Stimulated activated CD8-positive, alpha-beta memory T cell treated with anti-CD3 and anti-CD28 coated beads, Interleukin-7, amount 100 ng/mL, for 4 hours (primary cell): ENCODE results near the gene ZSWIM8.
"Not testable (repeated sequence)": the region's sequence is repeated elsewhere in the genome, so short reads cannot be mapped to it uniquely, and the experiment has no call there.

Source experiments
- DNase-seq, 2 donors: peaks; one replicate each; pipeline ENCODE4 v3.0.0-alpha.2; 2020; ENCODE audit warnings: low read depth in 2 of 2

ZSWIM8 gene

DNA sequence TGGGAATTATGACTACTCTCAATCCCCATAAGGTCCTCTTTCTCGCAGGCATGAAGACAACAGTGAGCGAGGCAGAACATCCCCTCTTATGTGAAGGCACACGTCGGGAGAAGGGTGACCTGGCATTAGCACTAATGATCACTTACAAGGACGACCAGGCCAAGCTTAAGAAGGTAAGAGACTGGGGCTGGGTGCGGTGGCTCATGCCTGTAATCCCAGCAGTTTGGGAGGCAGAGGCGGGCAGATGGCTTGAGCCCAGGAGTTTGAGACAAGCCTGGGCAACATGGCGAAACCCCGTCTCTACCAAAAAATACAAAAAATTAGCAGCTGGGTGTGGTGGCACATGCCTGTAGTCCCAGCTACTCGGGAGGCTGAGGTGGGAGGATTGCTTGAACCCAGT lies 10.1 kb downstream of the ZSWIM8 start:
- not testable (repeated sequence) for DNase-seq

DNA sequence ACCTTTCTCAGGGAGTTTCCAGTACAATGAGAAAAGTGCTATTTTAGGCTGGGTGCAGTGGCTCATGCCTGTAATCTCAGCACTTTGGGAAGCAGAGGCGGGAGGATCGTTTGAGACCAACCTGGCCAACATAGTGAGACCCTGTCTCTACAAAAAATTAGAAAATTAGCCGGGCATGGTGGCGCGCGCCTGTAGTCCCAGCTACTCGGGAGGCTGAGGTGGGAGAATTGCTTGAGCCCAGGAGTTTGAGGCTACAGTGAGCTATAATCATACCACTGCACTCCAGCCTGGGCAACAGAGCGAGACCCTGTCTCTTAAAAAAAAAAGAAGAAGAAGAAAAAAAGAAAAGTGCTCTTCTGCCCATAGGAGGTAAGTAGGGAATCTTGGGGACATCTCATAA lies 10.6 kb downstream of the ZSWIM8 start:
- DNase-seq: not testable (repeated sequence)

DNA sequence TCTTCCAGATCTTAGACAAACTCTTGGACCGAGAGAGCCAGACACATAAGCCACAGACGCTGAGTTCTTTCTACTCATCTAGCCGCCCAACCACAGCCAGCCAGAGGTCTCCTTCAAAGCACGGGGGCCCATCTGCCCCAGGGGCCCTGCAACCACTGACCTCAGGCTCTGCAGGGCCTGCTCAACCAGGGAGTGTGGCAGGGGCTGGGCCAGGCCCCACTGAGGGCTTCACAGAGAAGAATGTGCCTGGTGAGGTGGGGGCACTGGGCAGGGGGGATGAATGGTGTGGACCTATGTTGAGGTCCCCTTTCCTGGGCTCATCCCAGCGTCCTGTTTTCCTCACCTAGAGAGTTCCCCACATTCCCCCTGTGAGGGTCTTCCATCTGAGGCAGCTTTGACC lies 11.4 kb downstream of the ZSWIM8 start:
- DNase-seq: no peak

DNA sequence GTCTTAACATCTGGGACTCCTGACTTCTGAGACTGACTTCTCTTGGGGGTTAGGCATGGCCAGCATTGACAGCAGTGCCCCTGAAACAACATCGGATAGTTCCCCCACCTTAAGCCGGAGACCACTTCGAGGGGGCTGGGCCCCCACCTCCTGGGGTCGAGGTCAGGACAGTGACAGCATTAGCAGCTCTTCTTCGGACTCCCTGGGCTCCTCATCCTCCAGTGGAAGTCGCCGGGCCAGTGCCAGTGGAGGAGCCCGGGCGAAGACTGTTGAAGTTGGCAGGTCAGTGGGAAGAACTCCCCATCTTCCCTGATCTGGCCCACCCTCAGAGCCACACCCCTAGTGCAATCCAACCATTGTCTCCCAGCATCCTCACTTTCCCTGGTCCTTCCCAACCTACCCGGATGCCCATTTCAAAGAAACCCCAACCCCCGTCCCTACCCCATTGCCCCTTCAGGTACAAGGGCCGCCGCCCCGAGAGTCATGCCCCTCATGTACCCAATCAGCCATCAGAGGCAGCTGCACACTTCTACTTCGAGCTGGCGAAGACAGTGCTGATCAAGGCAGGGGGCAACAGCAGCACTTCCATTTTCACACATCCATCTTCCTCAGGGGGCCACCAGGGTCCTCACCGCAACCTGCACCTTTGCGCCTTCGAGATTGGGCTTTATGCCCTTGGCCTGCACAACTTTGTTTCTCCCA lies 12.1 kb downstream of the ZSWIM8 start:
- no peak for DNase-seq

DNA sequence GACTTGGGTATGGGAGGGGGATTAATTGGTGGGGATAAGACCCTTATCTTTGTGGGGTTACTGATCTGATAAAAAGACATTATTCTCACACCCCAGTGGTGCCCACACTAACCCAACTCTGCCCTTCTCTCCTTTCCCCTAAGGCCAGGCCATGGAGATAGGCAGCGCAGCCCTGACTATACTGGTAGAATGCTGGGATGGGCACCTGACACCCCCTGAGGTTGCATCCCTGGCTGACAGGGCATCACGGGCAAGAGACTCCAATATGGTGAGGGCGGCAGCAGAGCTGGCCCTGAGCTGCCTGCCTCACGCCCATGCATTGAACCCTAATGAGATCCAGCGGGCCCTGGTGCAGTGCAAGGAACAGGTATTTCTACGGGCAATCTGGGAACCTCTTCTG lies 12.7 kb downstream of the ZSWIM8 start:
- DNase-seq: no peak

DNA sequence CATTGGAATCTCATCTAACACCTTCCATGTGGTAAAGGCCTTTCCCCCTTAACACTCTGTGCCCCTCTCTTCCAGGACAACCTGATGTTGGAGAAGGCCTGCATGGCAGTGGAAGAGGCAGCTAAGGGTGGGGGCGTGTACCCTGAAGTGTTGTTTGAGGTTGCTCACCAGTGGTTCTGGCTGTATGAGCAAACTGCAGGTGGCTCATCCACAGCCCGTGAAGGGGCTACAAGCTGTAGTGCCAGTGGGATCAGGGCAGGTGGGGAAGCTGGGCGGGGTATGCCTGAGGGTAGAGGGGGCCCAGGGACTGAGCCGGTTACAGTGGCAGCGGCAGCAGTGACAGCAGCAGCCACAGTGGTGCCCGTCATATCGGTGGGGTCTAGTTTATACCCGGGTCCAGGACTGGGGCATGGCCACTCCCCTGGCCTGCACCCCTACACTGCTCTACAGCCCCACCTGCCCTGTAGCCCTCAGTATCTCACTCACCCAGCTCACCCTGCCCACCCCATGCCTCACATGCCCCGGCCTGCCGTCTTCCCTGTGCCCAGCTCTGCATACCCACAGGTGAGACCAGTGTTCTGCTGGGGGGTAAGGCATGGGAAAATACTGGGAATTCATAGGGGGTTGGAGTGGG lies 13.6 kb downstream of the ZSWIM8 start:
- no peak for DNase-seq

DNA sequence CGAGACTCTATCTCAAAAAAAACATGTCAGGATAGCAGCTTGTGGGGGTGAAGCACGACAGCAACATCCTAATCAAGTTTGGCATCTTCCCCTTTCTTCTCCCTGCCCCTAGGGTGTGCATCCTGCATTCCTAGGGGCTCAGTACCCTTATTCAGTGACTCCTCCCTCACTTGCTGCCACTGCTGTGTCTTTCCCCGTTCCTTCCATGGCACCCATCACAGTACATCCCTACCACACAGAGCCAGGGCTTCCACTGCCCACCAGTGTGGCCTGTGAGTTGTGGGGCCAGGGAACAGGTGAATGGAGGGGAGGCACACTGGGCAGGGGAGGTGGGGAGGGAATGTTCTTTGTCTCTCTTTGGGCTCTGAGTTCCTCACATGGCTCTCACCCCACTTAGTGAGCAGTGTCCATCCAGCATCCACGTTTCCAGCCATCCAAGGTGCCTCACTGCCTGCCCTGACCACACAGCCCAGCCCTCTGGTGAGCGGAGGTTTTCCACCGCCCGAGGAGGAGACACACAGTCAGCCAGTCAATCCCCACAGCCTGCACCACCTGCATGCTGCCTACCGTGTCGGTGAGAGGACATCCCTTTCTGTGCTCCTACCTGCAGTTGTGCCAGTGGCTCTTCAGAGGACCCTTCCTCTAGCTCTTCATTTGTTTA lies 14.6 kb downstream of the ZSWIM8 start:
- DNase-seq: no peak

DNA sequence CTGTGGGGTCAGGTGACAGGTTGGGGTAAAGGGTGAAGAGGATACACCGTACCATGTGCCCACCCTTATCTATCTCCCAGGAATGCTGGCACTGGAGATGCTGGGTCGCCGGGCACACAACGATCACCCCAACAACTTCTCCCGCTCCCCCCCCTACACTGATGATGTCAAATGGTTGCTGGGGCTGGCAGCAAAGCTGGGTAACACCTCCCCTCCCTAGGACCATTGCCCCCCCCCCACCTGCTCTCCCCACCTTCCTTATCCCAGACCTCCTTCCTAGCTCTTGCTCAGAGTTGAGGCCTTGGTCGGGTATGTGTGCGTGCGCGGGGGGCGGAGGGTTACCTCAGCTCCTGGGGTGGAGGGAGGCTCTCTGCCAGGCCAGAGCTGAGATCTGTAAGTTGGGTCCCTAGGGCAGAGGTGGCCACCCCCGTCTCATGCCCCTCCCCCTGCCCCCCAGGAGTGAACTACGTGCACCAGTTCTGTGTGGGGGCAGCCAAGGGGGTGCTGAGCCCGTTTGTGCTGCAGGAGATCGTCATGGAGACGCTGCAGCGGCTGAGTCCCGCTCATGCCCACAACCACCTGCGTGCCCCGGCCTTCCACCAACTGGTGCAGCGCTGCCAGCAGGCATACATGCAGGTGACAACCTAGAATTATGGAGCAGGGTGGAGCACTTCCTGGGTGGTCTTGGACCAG lies 15.3 kb downstream of the ZSWIM8 start:
- DNase-seq: no peak

DNA sequence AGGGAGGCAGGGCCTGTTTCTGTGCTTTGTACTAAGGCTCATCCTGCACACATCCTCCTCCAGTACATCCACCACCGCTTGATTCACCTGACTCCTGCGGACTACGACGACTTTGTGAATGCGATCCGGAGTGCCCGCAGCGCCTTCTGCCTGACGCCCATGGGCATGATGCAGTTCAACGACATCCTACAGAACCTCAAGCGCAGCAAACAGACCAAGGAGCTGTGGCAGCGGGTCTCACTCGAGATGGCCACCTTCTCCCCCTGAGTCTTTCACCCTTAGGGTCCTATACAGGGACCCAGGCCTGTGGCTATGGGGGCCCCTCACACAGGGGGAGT lies 15.8 kb downstream of the ZSWIM8 start:
- no peak for DNase-seq

DNA sequence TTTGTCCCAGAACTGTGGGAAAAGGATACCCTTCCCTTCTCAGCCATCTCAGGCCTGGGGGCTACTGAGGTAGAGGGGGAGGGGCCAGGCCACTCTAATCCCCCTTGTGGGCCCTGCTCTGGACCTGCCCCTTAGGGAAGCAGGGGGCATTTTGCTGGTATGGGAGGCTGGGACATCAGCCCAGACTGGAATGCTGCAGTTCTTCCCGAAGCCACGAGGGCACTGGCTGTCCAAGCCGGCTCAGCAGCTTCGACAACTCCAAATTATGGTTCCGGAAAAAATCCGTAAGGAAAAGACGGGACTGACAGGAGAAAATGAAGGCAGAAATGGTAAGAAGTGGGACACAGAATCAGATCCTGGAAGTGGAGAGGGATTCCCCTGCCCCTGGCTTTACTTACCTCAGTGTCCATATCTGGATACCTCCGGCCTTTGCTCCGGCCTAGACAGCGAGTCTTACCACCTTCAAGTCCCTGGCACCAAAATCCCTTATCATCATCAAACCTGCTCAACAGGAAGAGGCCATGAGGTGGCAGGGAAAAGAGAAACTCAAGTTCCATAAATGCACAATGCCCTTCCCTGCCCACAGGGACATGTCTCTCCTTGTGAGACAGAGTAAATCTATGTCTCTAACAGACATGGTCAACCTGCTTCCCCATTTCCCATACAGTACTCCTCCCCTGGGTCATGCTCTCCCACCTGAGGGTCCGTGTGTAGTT lies 17.0 kb downstream of the ZSWIM8 start:
- no peak for DNase-seq

DNA sequence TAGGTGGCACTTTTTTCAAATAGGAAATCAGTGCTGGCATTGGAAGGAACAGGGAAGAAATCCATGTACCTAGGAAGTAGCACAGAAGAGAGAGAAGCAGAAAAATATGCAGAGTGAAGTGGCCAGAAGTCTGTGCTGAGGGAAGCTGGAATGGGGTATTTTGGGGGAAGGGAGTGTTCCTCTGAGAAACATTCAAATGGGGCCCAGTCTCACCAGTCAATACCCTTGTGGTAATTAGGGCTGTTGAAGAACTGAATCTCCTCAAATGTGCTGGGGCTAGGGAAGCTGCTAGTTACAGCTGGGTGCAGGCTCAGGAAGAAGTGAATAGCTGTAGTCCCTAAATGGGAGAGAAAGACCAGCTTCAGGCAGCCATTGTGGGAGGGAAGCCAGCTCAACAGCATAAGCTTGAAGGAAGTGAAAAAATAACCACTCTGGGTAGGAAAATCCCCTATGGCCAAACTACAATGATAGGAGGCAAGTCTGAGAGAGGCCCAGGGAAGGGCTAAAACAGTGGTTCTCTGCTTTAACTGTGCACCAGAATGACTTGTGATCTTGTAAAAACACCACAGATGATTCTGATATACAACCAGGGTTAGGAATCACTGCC lies 18.4 kb downstream of the ZSWIM8 start:
- no peak for DNase-seq

DNA sequence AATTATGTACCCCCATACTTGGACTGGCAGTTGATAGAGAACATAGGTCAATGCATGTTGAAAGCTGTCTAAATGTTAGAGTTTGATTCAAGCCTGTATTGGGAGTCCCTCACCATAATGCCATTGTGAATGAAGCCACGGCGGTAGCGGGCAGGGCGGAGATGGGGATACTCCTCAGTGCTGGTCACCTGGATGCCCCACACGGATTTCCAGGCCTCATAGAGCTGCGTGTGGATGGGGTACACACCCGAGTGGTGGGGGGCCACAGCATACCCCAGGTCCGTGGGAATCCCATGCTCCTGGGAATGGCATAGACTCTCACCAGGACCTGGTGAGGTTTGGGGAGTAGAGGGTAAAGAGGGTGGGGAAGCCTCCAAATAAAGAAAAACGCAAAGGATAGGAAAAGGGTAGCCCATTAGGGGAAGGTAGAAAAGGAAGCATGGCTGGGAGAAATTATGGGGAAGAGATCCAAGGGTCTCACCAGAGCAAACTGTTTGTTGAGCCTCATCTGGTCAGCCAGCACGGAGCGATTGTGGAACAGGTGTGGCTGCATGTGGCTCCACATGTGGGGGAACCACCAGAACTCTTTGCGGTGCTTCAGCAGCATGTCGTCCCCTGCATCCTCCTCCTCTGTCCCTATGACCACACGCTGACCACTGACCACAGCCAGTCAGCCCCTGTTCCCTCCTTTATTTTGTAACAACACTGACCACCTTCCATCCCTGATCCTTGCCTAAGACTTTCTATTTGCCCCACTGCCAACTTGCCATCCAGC lies 21.0 kb downstream of the ZSWIM8 start:
- no peak for DNase-seq

DNA sequence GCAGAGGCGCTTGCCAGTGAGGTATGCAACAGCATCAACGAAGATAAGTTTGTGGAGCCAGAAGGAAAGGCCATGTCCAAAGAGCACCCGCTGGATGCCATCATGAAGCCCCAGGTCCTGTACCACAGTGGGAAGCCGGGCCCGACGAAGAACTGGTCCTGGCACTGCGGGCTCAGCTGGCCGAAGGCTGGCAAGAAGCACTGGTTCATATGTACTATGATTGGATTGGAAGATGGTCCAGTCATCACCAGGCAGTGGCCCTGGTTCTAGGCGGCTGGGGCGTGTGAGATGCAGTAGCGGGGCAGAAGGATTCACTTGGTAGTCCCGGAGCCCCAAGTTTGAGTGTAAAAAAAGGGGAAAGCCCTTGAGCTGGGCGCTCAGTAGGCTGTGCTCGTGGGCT lies 22.1 kb downstream of the ZSWIM8 start:
- no peak for DNase-seq

DNA sequence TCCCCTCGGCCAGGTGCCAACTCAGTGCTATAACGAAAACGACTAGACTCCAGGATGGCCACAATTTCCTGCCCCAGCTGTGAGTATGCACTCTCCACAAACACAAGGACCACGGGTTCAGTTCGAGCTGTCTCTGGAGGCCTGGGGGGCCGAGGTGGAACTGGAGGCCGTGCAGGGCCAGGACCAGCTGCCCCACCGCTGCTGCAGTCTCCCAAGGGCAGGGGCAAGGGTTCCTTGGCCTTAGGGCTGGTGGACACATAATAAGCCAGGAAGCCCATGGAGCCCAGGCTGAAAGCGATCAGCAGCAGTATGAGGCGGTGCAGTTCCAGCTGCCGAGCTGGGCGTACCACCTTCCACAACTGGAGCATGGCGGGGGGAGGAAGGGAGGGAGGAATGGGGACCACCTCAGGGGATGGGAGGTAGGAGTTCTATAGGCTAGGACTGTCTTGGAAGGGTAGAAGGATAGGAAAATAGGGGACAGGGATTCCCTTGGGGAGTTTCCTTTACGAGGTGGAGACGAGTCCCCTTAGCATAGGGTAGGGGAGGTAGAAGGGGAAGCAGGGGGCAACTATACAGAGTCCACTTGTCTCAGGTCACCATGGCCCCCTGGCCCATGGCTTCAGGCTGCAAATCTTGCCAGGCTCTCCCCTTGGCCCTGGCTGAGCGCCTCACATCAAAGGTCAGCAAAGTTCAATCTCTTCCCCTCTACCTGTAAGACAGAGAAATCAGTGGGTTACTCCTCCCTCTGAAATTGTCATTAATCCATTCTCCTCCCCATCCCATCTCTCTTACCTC lies 22.8 kb downstream of the ZSWIM8 start:
- no peak for DNase-seq

DNA sequence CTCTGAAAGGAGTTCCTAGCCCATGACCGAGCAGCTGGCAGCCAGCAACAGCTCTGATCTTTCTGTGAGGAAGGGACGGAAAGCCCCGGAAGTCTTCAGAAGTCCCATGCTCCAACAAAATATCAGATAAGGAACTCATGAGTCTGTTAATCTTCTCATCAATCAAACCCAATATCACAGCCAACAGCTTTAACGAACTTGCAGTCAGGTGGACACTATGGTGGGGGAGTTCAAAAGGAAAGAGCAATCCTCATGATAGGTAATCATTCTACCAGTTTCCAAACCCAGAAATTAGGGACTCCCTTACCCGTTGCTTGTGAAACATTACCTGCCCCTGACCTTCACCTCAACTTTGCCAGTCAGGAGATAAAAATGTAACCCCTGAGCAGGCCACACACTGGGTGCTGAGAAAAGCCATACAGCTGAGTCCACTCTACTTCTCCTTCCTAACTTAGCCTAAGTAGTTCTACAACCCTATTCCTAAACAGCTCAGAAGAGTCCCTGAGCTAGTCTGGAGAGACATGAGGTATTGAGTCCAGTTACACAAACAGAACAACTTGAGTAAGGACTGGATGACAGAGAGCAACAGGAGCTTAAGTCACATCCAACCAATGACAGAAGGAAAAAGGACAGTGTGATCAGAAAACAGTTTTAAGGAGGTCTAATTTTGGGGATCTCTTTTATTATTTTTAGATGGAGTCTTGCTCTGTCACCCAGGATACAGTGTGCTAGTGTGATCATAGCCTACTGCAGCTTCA lies 23.8 kb downstream of the ZSWIM8 start:
- no peak for DNase-seq

DNA sequence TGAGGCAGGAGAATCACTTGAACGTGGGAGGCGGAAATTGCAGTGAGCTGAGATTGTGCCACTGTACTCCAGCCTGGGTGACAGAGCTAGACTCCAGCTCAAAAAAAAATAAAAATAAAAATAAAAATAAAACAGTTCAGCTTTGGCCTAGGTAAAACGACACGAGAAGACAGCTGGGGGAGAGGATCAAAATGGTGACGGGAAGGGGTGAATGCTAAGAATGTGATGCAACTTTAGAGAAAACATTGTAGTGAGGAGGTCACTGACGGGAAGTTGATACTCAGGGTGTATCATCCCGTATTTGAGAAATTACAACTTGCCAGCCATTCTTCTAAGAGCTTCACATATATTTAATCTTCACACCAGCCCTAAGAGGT lies 24.9 kb downstream of the ZSWIM8 start:
- DNase-seq: no peak

DNA sequence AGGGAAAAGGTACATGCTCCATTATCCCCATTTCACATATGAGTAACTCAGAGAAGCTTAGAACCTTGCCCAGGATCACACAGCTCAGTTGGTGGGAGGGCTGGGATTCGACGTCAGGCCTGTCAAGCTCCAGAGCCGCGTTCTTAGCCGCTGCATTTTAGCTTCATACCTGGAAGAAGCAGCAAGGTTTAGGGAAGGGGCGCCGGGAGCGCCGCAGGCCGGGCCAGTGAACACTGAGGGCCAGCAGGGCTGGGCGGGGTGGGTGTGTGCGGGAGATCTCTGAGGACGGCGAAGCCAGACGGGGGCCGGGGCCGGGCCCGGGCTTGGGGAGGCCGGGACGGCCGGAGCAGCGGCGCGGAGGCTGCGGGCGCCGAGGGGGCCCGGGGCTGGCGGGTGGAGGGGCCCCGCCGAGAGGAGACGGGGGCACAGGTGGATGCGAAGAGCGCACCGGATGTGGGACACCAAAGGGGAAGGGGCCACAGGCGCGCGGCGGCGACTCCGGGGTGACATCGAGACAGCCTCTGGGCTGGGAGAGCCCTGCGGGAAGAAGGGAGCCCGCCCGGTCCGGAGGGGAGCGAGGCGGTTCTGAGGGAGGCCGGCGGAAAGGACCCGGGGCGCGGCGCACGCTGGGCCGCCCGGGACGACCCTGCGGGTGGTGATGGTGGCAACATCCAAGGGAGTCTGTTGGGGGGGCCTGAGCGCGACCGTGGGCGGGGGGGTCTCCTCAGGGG lies 25.5 kb downstream of the ZSWIM8 start:
- DNase-seq: peak; percentile 14 to 47

DNA sequence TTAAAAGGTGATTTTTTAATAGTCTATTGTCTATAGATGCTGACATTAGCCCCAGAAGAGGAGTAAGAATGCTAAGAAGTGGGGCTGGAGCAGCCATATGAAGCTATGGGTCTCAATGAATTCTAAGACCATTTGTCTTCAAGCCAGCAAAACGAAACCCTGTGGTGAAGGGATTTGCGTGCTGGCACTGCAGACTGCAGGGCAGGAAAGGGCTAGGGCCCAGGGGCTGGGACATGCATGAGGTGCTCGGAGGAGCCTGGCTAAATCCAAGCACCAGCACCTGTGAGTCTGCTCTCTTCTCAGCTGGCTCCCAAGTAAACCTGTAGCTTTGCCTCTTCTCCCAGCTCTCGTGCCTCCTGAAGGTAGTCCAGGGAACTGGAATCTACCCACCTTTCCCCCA lies 27.3 kb downstream of the ZSWIM8 start:
- no peak for DNase-seq

DNA sequence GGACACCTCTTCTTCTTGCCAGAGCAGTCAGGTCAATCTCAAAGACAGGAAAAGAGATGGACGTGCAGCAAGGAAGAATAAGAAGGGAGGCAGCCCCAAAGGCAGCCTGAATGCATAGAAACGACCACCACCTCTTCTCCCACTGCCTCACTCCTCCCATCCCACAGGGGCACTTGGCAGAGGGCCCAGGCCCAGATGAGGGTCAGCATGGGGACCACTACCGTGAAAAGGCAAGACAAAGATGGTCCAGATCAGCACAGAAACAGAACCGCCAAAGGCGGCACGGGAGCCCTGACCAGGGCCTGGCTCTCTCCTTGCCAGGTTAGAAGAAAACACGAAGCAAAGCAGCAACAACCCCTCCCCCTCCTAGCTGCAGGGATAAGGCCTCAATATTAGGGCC lies 27.9 kb downstream of the ZSWIM8 start:
- no peak for DNase-seq
